Liver (tissue), 9 donors: Measurements from ENCODE around the gene CHN2. TPM values are rescaled to one million over a fixed set of nuclear protein-coding genes. Genes with fewer than 3 reads are reported as not detected.

ENCODE experiments used
- DNase-seq: peaks from one replicate; pipeline ENCODE4 v3.0.0-alpha.2; 2017; ENCODE audit warnings: low spot score
- H3K27ac ChIP-seq, 2 donors: one replicate each; pipeline ENCODE4 v1.7.0; 2013; ENCODE audit warnings: inconsistent platforms in 2 of 2, low read length in 2 of 2, control low read depth in 1 of 2, low read depth in 1 of 2, mild to moderate bottlenecking in 1 of 2
- H3K27me3 ChIP-seq, 4 donors: one replicate each; pipeline versions ENCODE4 v1.6.1 to v1.7.0; 2013; ENCODE audit warnings: low read length in 3 of 4, inconsistent platforms in 1 of 4, mild to moderate bottlenecking in 1 of 4, moderate library complexity in 1 of 4; ENCODE audit not compliant: control insufficient read depth in 4 of 4, insufficient read depth in 4 of 4
- H3K36me3 ChIP-seq, 4 donors: one replicate each; pipeline versions ENCODE4 v1.6.1 to v1.7.0; 2013; ENCODE audit warnings: low read length in 3 of 4, mild to moderate bottlenecking in 3 of 4, low read depth in 1 of 4, moderate library complexity in 1 of 4; ENCODE audit not compliant: control insufficient read depth in 4 of 4, insufficient read depth in 3 of 4
- H3K4me1 ChIP-seq, 4 donors: one replicate each; pipeline versions ENCODE4 v1.6.1 to v1.7.0; 2013; ENCODE audit warnings: low read length in 3 of 4, mild to moderate bottlenecking in 3 of 4, moderate library complexity in 1 of 4; ENCODE audit not compliant: control insufficient read depth in 4 of 4, insufficient read depth in 4 of 4
- H3K4me3 ChIP-seq, 3 donors: one replicate each; pipeline versions ENCODE4 v1.6.1 to v1.7.0; 2013; ENCODE audit warnings: low read length in 3 of 3, control low read depth in 1 of 3, low read depth in 1 of 3, mild to moderate bottlenecking in 1 of 3
- H3K9ac ChIP-seq, 2 donors: one replicate each; pipeline ENCODE4 v1.7.0; 2013; ENCODE audit warnings: low read length in 2 of 2, mild to moderate bottlenecking in 2 of 2, moderate library complexity in 2 of 2, control low read depth in 1 of 2, low read depth in 1 of 2
- H3K9me3 ChIP-seq, 4 donors: one replicate each; pipeline versions ENCODE4 v1.6.1 to v1.7.0; 2013; ENCODE audit warnings: low read length in 3 of 4; ENCODE audit not compliant: control insufficient read depth in 4 of 4
- ATF3 ChIP-seq: IDR thresholded peaks from 2 replicates; pipeline ENCODE4 v1.6.1; 2016; ENCODE audit warnings: antibody characterized with exemption
- CTCF ChIP-seq: fragments of 150-350 bp; IDR thresholded peaks from 2 replicates; pipeline ENCODE4 v1.5.1; 2017; ENCODE audit warnings: improper control_type of control experiment, low read depth, low read length; ENCODE audit not compliant: missing input control
- EGR1 ChIP-seq, 2 donors: IDR thresholded peaks; 2 replicates each; pipeline ENCODE4 v1.6.1; 2016 to 2018; ENCODE audit warnings: antibody characterized with exemption in 2 of 2, low read depth in 2 of 2
- FOXA1 ChIP-seq: IDR thresholded peaks from 2 replicates; pipeline ENCODE4 v1.6.1; 2016; ENCODE audit warnings: antibody characterized with exemption
- FOXA2 ChIP-seq: IDR thresholded peaks from 2 replicates; pipeline ENCODE4 v1.6.1; 2016; ENCODE audit warnings: antibody characterized with exemption
- GABPA ChIP-seq, 2 donors: IDR thresholded peaks in 1 of 2; conservative IDR thresholded peaks in 1 of 2; 2 replicates each; pipeline ENCODE4 v1.6.1; 2016; ENCODE audit warnings: antibody characterized with exemption in 2 of 2, mild to moderate bottlenecking in 1 of 2, moderate library complexity in 1 of 2
- HNF4A ChIP-seq, 2 donors: conservative IDR thresholded peaks; 2 replicates each; pipeline ENCODE4 v1.6.1; 2016; ENCODE audit warnings: antibody characterized with exemption in 2 of 2, mild to moderate bottlenecking in 2 of 2
- HNF4G ChIP-seq: IDR thresholded peaks from 2 replicates; pipeline ENCODE4 v1.6.1; 2016; ENCODE audit warnings: antibody characterized with exemption
- JUND ChIP-seq, 2 donors: IDR thresholded peaks; 2 replicates each; pipeline ENCODE4 v1.6.1; 2016; ENCODE audit warnings: antibody characterized with exemption in 2 of 2
- NR2F2 ChIP-seq: IDR thresholded peaks from 2 replicates; pipeline ENCODE4 v1.6.1; 2016; ENCODE audit warnings: antibody characterized with exemption
- RAD21 ChIP-seq, 2 donors: IDR thresholded peaks; 2 replicates each; pipeline ENCODE4 v1.6.1; 2016; ENCODE audit warnings: antibody characterized with exemption in 2 of 2, mild to moderate bottlenecking in 2 of 2
- SP1 ChIP-seq: IDR thresholded peaks from 2 replicates; pipeline ENCODE4 v1.6.1; 2018; ENCODE audit warnings: antibody characterized with exemption, mild to moderate bottlenecking
- TAF1 ChIP-seq: conservative IDR thresholded peaks from 2 replicates; pipeline ENCODE4 v1.6.1; 2016; ENCODE audit warnings: antibody characterized with exemption, mild to moderate bottlenecking
- YY1 ChIP-seq: IDR thresholded peaks from 2 replicates; pipeline ENCODE4 v1.6.1; 2016; ENCODE audit warnings: antibody characterized with exemption, mild to moderate bottlenecking
- ZBTB33 ChIP-seq: IDR thresholded peaks from 2 replicates; pipeline ENCODE4 v1.6.1; 2016; ENCODE audit warnings: antibody characterized with exemption
- WGBS: extraction: QIAGEN DNeasy Blood & Tissue Kit; methylation state at CpG from one replicate; pipeline ENCODE4 v1.1.7; 2013; 5-methylcytosine and 5-hydroxymethylcytosine counted together
- polyA plus RNA-seq, 2 donors: library from polyadenylated mRNA; stranded (reverse) in 1 of 2; unstranded in 1 of 2; fragments of 200-250 nt in 1 of 2; fragments of >200 nt in 1 of 2; fragmentation: Nextera tagmentation in 1 of 2; extraction: Ambion mirVana in 1 of 2; gene quantifications; one replicate each; pipeline versions ENCODE4 v1.2.1 to v1.2.3, GENCODE V29; 2013 to 2015
- total RNA-seq, 2 donors: library from RNA; depleted of rRNA; stranded (reverse); fragments of >200 nt; gene quantifications; one replicate each; pipeline ENCODE4 v1.2.3, GENCODE V29; 2014
- TF ChIP-seq, protein P1 (sequence below): IDR thresholded peaks from 2 replicates; pipeline ENCODE4 v1.6.1; 2016; ENCODE audit warnings: antibody characterized with exemption
- donor health status: healthy.
- donor health status: healthy.
- donor health status: healthy.
- donor health status: healthy.
- donor health status: healthy.

The CHN2 gene
- total and polyA plus RNA-seq, 4 donors, result 8.3 to 25.4 (median 17.8) TPM

DNA sequence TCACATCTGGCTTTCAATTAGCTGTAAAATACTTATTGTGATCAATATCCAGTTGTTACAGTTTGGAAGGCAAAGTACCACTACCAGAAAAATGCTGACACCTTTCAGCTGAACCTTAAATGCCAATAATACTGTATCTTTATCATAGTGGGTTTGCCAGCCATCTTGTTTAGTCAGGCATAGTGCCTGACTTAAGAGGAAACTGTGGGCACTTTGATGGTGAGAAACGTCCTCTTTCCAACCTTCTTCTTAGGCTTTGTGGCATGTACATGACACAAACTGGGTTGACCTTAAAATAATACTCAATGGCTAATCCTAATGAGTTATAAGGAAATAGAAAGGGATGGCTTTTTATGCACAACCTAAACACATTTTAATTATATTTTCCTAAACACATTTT lies 316.8 kb downstream of the CHN2 start:
- WGBS, result 60% methylated on average over 1 of the region's 1 CpG
- no peak for DNase-seq
- H3K36me3 ChIP-seq, result peaks cover 3 to 51% (median 31%) of the 10 kb centered on the region in 4 donors

GRCh38 chr7:29511851-29512250 lies 317.3 kb downstream of the CHN2 start:
- Histone ChIP-seq H3K4me3 (no peak overlapping the region), H3K9me3 (no peaks in the 10 kb centered on the region), H3K27ac (no peak overlapping the region), H3K27me3 (no peaks in the 10 kb centered on the region), H3K4me1 (no peaks in the 10 kb centered on the region), H3K9ac (no peak overlapping the region), H3K36me3 (peaks cover 3 to 48% (median 29%) of the 10 kb centered on the region in 4 donors)
- no peak for DNase-seq
- TF ChIP-seq ZBTB33 (no peak), SP1 (no peak), TAF1 (no peak), GABPA (IDR thresholded peaks at IDR 0.05 in 1 of 2, conservative IDR thresholded peaks at IDR 0.05 in 1 of 2) (no peak), FOXA2 (no peak), YY1 (no peak)
- WGBS, result 71% methylated on average over 8 of the region's 8 CpGs

More for the DNA sequence above, 316.8 kb downstream of the CHN2 start:
- no peak overlapping the region for H3K9ac ChIP-seq
- H3K9me3 ChIP-seq, result no peaks in the 10 kb centered on the region
- H3K27ac ChIP-seq, result no peak overlapping the region
- H3K4me1 ChIP-seq, result no peaks in the 10 kb centered on the region
- H3K27me3 ChIP-seq, result no peaks in the 10 kb centered on the region
- no peak overlapping the region for H3K4me3 ChIP-seq
- TF ChIP-seq EGR1 (IDR thresholded peaks at IDR 0.05; ENCODE audit: low read depth in 2 of 2) (no peak), TAF1 (no peak), CTCF (no peak), HNF4A (conservative IDR thresholded peaks at IDR 0.05) (no peak), FOXA1 (no peak), HNF4G (no peak), FOXA2 (no peak), GABPA (IDR thresholded peaks at IDR 0.05 in 1 of 2, conservative IDR thresholded peaks at IDR 0.05 in 1 of 2) (no peak), JUND (IDR thresholded peaks at IDR 0.05) (no peak), ZBTB33 (no peak), YY1 (no peak), ATF3 (no peak), SP1 (no peak), RAD21 (IDR thresholded peaks at IDR 0.05) (no peak), NR2F2 (no peak)
- TF ChIP-seq, protein P1, sequence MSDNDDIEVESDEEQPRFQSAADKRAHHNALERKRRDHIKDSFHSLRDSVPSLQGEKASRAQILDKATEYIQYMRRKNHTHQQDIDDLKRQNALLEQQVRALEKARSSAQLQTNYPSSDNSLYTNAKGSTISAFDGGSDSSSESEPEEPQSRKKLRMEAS, result no peak
